ENCODE measurements around the gene USP44.

The USP44 gene

GRCh38 chr12:95594136-95594535, 42.9 kb upstream of the USP44 start:
- H4K20me1 ChIP-seq (ENCODE audit: low read depth, low read length) = no peaks in the 10 kb centered on the region
- H3K36me3 ChIP-seq (ENCODE audit: low read length) = no peaks in the 10 kb centered on the region
- H3K4me3 ChIP-seq (ENCODE audit: insufficient read depth, low read length, poor library complexity, severe bottlenecking) = no peak overlapping the region
- no peak overlapping the region for H2AFZ ChIP-seq (ENCODE audit: low read depth, low read length, severe bottlenecking)
- H3K79me2 ChIP-seq (ENCODE audit: insufficient read depth, low read length) = no peaks in the 10 kb centered on the region
- no peaks in the 10 kb centered on the region for H3K9me2 ChIP-seq (replicated peaks; ENCODE audit: insufficient read depth, low read length)
- H3F3A ChIP-seq (ENCODE audit: insufficient read depth) = no peaks in the 10 kb centered on the region
- H3K9me3 ChIP-seq (ENCODE audit: insufficient read depth, low read length) = no peaks in the 10 kb centered on the region
- H3K4me2 ChIP-seq (ENCODE audit: low read depth, low read length, poor library complexity, severe bottlenecking) = no peak overlapping the region
- no peak overlapping the region for H3K9ac ChIP-seq (ENCODE audit: low read length)
- no peak for TF ChIP-seq EZH2phosphoT487 (conservative IDR thresholded peaks at IDR 0.05; ENCODE audit: low read length)
- TF ChIP-seq, protein P1, sequence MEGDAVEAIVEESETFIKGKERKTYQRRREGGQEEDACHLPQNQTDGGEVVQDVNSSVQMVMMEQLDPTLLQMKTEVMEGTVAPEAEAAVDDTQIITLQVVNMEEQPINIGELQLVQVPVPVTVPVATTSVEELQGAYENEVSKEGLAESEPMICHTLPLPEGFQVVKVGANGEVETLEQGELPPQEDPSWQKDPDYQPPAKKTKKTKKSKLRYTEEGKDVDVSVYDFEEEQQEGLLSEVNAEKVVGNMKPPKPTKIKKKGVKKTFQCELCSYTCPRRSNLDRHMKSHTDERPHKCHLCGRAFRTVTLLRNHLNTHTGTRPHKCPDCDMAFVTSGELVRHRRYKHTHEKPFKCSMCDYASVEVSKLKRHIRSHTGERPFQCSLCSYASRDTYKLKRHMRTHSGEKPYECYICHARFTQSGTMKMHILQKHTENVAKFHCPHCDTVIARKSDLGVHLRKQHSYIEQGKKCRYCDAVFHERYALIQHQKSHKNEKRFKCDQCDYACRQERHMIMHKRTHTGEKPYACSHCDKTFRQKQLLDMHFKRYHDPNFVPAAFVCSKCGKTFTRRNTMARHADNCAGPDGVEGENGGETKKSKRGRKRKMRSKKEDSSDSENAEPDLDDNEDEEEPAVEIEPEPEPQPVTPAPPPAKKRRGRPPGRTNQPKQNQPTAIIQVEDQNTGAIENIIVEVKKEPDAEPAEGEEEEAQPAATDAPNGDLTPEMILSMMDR (IDR thresholded peaks at IDR 0.05; ENCODE audit: insufficient read depth, low read length, poor library complexity, severe bottlenecking) = no peak
- no peaks in the 10 kb centered on the region for H3K27me3 ChIP-seq (ENCODE audit: low read length)
- H3K27ac ChIP-seq (ENCODE audit: low read depth, low read length) = no peak overlapping the region

DNA sequence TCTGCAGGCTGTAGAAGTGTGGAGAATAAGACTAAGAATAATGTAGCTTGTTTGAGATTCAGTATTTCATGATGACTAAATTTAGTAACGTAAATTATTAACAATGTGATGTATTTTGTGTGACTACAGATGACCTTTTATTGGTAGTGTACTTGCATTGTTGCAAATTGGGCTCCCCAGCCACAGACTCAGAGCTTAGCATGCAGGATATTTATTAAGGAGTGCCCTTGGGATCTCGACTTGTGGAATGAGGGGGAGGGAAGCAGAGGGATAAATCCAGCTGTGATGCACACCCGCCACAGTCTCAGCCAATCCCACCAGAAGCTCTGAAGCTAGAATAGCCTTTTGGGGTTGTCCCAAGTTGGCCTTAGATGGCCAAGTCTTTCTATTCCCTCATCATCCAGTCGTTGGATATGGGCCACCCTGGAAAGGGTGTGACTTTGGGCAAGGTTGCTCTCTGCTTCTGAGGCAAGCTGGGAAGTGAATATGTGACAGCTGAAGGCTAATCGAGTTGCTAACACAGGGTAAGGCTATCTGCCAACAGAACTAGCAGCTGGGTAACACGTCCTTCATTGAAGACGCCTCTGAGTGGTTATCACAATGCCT, 42.1 kb upstream of the USP44 start:
- Histone ChIP-seq H3F3A (ENCODE audit: insufficient read depth) (no peaks in the 10 kb centered on the region), H2AFZ (ENCODE audit: low read depth, low read length, severe bottlenecking) (no peak overlapping the region), H3K9ac (ENCODE audit: low read length) (no peak overlapping the region), H3K9me3 (ENCODE audit: insufficient read depth, low read length) (no peaks in the 10 kb centered on the region), H3K4me2 (ENCODE audit: low read depth, low read length, poor library complexity, severe bottlenecking) (no peak overlapping the region), H3K79me2 (ENCODE audit: insufficient read depth, low read length) (no peaks in the 10 kb centered on the region), H3K4me3 (ENCODE audit: insufficient read depth, low read length, poor library complexity, severe bottlenecking) (no peak overlapping the region), H3K36me3 (ENCODE audit: low read length) (no peaks in the 10 kb centered on the region), H3K9me2 (replicated peaks; ENCODE audit: insufficient read depth, low read length) (no peaks in the 10 kb centered on the region), H3K27me3 (ENCODE audit: low read length) (no peaks in the 10 kb centered on the region), H3K27ac (ENCODE audit: low read depth, low read length) (no peak overlapping the region), H4K20me1 (ENCODE audit: low read depth, low read length) (no peaks in the 10 kb centered on the region)
- no peak for TF ChIP-seq EZH2phosphoT487 (conservative IDR thresholded peaks at IDR 0.05; ENCODE audit: low read length)
- TF ChIP-seq, protein P1 (IDR thresholded peaks at IDR 0.05; ENCODE audit: insufficient read depth, low read length, poor library complexity, severe bottlenecking) = no peak

DNA sequence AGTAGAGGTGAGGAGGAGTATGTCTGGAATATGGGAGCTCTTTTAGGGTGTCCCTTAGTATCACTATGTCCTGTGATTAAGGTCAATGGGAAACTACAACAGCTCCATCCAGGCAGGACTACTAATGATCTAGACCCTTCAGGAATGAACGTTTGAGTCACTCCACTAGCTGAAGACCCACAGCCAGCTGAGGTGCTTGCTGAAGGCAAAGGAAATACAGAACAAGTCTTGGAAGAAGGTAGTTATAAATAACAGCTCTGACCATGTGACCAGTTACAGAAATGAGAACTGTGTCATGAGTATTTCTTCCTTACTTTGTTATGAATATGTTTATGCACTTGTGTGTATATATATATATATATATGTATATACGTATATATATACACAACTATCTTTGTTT, 40.5 kb upstream of the USP44 start:
- Histone ChIP-seq H3K4me3 (ENCODE audit: insufficient read depth, low read length, poor library complexity, severe bottlenecking) (no peak overlapping the region), H2AFZ (ENCODE audit: low read depth, low read length, severe bottlenecking) (no peak overlapping the region), H3K4me2 (ENCODE audit: low read depth, low read length, poor library complexity, severe bottlenecking) (no peak overlapping the region), H3K27me3 (ENCODE audit: low read length) (no peaks in the 10 kb centered on the region), H3K9ac (ENCODE audit: low read length) (no peak overlapping the region), H3K27ac (ENCODE audit: low read depth, low read length) (no peak overlapping the region), H3F3A (ENCODE audit: insufficient read depth) (no peaks in the 10 kb centered on the region), H3K36me3 (ENCODE audit: low read length) (no peaks in the 10 kb centered on the region), H4K20me1 (ENCODE audit: low read depth, low read length) (no peaks in the 10 kb centered on the region), H3K79me2 (ENCODE audit: insufficient read depth, low read length) (no peaks in the 10 kb centered on the region), H3K9me3 (ENCODE audit: insufficient read depth, low read length) (no peaks in the 10 kb centered on the region), H3K9me2 (replicated peaks; ENCODE audit: insufficient read depth, low read length) (no peaks in the 10 kb centered on the region)
- TF ChIP-seq, protein P1 (IDR thresholded peaks at IDR 0.05; ENCODE audit: insufficient read depth, low read length, poor library complexity, severe bottlenecking) = no peak
- no peak for TF ChIP-seq EZH2phosphoT487 (conservative IDR thresholded peaks at IDR 0.05; ENCODE audit: low read length)

Measured in SU-DHL-6 (cell line).